Esophagus muscularis mucosa (tissue), 4 donors: ENCODE data around the gene SPRED2. TPM values are rescaled to one million over a fixed set of nuclear protein-coding genes. Genes with fewer than 3 reads are reported as not detected.

ENCODE experiments used
- DNase-seq: peaks from one replicate; pipeline ENCODE4 v3.0.0-alpha.2; 2017; ENCODE audit errors: extremely low spot score
- H3K27ac ChIP-seq, 4 donors: fragments of 200-600 bp; sonication (generic); replicated peaks in 1 of 4; 1 replicate in 3 of 4; 2 replicates in 1 of 4; pipeline ENCODE4 v1.5.1; 2016 to 2019; ENCODE audit warnings: mild to moderate bottlenecking in 1 of 4
- H3K27me3 ChIP-seq, 4 donors: fragments of 200-600 bp; sonication (generic); one replicate each; pipeline versions ENCODE4 v1.5.1 to v1.6.0; 2016 to 2019
- H3K36me3 ChIP-seq, 4 donors: fragments of 200-600 bp; sonication (generic); one replicate each; pipeline ENCODE4 v1.5.1; 2016 to 2019
- H3K4me1 ChIP-seq, 4 donors: fragments of 200-600 bp; sonication (generic); one replicate each; pipeline ENCODE4 v1.5.1; 2016 to 2019
- H3K4me3 ChIP-seq, 4 donors: fragments of 200-600 bp; sonication (generic); 1 replicate in 2 of 4; 2 replicates in 2 of 4; pipeline ENCODE4 v1.5.1; 2016 to 2019; ENCODE audit warnings: mild to moderate bottlenecking in 4 of 4, moderate library complexity in 1 of 4
- H3K9me3 ChIP-seq, 4 donors: fragments of 200-600 bp; sonication (generic); 1 replicate in 3 of 4; 2 replicates in 1 of 4; pipeline ENCODE4 v1.5.1; 2016 to 2019
- EP300 ChIP-seq: sonication (generic); formaldehyde crosslinking; IDR thresholded peaks from one replicate; pipeline ENCODE4 v1.6.1; 2017; ENCODE audit warnings: antibody characterized with exemption
- POLR2A ChIP-seq: fragments of 450-650 bp; IDR thresholded peaks from one replicate; pipeline ENCODE4 v1.6.1; 2017; ENCODE audit warnings: antibody characterized with exemption, moderate library complexity, mild to moderate bottlenecking, low read depth
- POLR2AphosphoS5 ChIP-seq, 2 donors: sonication (generic); formaldehyde crosslinking; IDR thresholded peaks; one replicate each; pipeline ENCODE4 v1.6.1; 2017; ENCODE audit warnings: antibody characterized with exemption in 2 of 2
- WGBS: methylation state at CpG from one replicate; pipeline ENCODE4 v1.1.5; 2018; 5-methylcytosine and 5-hydroxymethylcytosine counted together
- intact Hi-C: fragments of 100-400 bp; cut with DNase I; formaldehyde crosslinking; loops from one replicate; pipeline ENCODE4 v1.15.1; 2023
- total RNA-seq, 4 donors: library from RNA; depleted of rRNA; stranded (reverse); fragments of >200 nt; gene quantifications; one replicate each; pipeline versions ENCODE4 v1.1.0 to v1.2.1, GENCODE V29; 2016
- TF ChIP-seq, protein P1 (sequence below), 3 experiments: fragments of 200-600 bp in 2 of 3; fragments of 450-650 bp in 1 of 3; sonication (generic) in 2 of 3; IDR thresholded peaks; one replicate each; pipeline ENCODE4 v1.5.1; 2017 to 2019; ENCODE audit warnings: antibody characterized with exemption in 3 of 3, mild to moderate bottlenecking in 2 of 3, moderate library complexity in 1 of 3

Gene SPRED2
- total RNA-seq, 4 donors from 2014 or later: 17.4 to 25.6 (median 18.7) TPM

DNA sequence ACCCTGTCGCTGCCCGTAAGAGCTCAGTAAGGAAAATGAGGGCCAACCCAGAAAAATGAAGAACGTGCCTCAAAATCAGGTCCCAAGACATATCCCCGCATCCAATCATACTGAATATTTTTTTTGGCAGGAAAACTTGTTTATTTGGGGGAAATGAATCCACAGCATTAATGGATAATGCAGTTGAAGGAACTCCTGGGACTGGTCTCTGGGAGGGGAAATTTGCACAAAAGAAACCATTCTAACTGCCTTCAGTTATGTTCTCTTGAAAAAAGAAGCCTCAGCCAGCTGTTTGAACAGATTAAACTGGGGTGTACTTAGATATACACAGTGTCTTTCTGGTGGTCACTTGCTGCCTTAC lies 61.3 kb downstream of the SPRED2 start:
- H3K27ac ChIP-seq: peak overlapping the region in 2 of 4 donors; percentile 0 to 24
- no peaks in the 10 kb centered on the region for H3K9me3 ChIP-seq
- TF ChIP-seq, protein P1, sequence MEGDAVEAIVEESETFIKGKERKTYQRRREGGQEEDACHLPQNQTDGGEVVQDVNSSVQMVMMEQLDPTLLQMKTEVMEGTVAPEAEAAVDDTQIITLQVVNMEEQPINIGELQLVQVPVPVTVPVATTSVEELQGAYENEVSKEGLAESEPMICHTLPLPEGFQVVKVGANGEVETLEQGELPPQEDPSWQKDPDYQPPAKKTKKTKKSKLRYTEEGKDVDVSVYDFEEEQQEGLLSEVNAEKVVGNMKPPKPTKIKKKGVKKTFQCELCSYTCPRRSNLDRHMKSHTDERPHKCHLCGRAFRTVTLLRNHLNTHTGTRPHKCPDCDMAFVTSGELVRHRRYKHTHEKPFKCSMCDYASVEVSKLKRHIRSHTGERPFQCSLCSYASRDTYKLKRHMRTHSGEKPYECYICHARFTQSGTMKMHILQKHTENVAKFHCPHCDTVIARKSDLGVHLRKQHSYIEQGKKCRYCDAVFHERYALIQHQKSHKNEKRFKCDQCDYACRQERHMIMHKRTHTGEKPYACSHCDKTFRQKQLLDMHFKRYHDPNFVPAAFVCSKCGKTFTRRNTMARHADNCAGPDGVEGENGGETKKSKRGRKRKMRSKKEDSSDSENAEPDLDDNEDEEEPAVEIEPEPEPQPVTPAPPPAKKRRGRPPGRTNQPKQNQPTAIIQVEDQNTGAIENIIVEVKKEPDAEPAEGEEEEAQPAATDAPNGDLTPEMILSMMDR (IDR thresholded peaks at IDR 0.05): no peak
- no peak for TF ChIP-seq EP300
- no peak for TF ChIP-seq POLR2A
- TF ChIP-seq POLR2AphosphoS5 (IDR thresholded peaks at IDR 0.05): no peak
- H3K27me3 ChIP-seq: no peaks in the 10 kb centered on the region
- DNase-seq: no peak
- no peak overlapping the region for H3K4me3 ChIP-seq
- peaks cover 20 to 55% (median 41%) of the 10 kb centered on the region in 4 donors for H3K4me1 ChIP-seq
- WGBS: 73% methylated on average over 4 of the region's 4 CpGs
- H3K36me3 ChIP-seq: no peaks in the 10 kb centered on the region
- intact Hi-C loops: no loop called here

DNA sequence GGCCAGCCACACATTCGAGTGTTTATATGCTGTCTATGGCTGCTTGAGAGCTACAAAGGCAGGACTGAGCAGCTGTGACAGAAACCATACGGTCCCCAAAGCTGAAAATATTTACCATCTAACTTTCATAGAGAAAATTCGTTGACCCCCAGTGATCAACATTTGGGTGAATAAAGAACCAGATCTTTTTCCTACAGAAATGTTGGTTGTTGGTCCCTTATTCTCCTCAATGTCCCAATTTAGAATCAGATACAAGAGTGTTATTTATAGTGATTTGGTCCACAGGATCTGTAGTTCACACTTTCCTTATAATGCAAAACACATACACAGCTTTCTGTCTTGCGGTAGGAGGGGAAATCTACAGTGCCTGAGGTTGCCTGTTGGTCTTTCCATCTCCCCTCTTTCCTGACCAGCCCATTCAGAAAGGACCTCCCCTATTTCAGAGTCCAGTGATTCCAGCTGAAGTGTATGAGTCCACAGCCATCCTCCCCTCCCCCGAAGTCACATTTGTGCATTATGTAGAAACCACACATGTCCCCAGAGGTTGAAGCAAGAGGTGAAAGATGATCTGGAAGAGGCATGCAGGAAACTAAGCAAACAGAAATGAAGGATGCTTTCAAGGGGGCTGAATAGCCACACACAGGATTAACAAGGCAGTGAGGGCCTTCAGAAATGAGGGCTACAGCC lies 61.9 kb downstream of the SPRED2 start:
- intact Hi-C loops: no loop called here
- Histone ChIP-seq H3K9me3 (no peaks in the 10 kb centered on the region), H3K36me3 (no peaks in the 10 kb centered on the region), H3K4me3 (no peak overlapping the region), H3K27ac (no peak overlapping the region), H3K4me1 (peaks cover 20 to 60% (median 43%) of the 10 kb centered on the region in 4 donors), H3K27me3 (no peaks in the 10 kb centered on the region)
- no peak for TF ChIP-seq POLR2A
- no peak for TF ChIP-seq EP300
- TF ChIP-seq, protein P1 (IDR thresholded peaks at IDR 0.05): no peak
- no peak for TF ChIP-seq POLR2AphosphoS5 (IDR thresholded peaks at IDR 0.05)
- WGBS: 79% methylated on average over 5 of the region's 5 CpGs
- DNase-seq: no peak

DNA sequence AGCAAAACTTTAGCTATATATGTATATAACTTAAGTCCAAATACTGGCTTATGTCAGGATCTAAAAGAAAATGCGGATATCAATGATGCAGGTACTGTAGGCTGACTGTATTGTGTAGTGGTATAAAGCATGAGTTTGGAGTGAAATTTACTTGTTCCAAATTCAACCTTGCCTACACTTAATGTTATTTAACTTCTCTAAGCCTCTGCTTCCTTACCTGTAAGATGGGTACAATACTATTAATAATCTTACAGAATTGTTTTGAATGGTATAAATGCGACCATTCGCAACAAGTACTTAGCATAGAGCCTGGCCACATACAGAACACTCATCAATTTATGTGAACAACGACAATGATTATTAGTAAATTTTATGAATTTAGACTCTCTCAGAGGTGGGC lies 62.4 kb downstream of the SPRED2 start:
- Histone ChIP-seq H3K4me3 (no peak overlapping the region), H3K4me1 (peaks cover 20 to 60% (median 43%) of the 10 kb centered on the region in 4 donors), H3K9me3 (no peaks in the 10 kb centered on the region), H3K36me3 (no peaks in the 10 kb centered on the region), H3K27ac (no peak overlapping the region), H3K27me3 (no peaks in the 10 kb centered on the region)
- TF ChIP-seq, protein P1 (IDR thresholded peaks at IDR 0.05): no peak
- TF ChIP-seq EP300: no peak
- TF ChIP-seq POLR2AphosphoS5 (IDR thresholded peaks at IDR 0.05): no peak
- no peak for TF ChIP-seq POLR2A
- intact Hi-C loops: no loop called here
- 85% methylated on average over 4 of the region's 4 CpGs for WGBS
- no peak for DNase-seq

DNA sequence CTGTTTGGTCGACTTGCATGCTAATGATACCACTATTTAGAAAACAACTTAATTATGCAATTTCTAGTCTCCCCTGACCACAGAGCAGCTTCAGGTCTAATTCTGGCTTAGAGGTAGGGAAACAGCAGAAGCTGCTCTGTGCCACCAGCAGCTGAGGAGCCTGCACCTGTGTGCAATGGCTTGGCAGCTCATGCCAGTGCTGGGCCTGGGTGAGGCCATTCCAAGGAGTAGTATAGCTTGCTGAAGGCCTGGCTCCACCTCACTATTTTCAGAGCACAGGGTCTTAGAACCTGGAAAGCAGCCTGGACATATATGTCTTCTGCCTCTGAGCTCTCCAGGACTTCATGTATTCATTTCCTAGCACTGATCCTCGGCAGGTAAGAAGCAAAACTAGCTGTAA lies 62.8 kb downstream of the SPRED2 start:
- H3K4me3 ChIP-seq: no peak overlapping the region
- DNase-seq: no peak
- intact Hi-C loops: no loop called here
- WGBS: 87% methylated on average over 2 of the region's 2 CpGs
- H3K36me3 ChIP-seq: no peaks in the 10 kb centered on the region
- TF ChIP-seq EP300 (no peak), POLR2AphosphoS5 (IDR thresholded peaks at IDR 0.05) (no peak)
- TF ChIP-seq, protein P1 (IDR thresholded peaks at IDR 0.05): no peak
- H3K27me3 ChIP-seq: no peaks in the 10 kb centered on the region
- H3K27ac ChIP-seq: no peak overlapping the region
- H3K4me1 ChIP-seq: peaks cover 17 to 55% (median 41%) of the 10 kb centered on the region in 4 donors
- H3K9me3 ChIP-seq: no peaks in the 10 kb centered on the region

DNA sequence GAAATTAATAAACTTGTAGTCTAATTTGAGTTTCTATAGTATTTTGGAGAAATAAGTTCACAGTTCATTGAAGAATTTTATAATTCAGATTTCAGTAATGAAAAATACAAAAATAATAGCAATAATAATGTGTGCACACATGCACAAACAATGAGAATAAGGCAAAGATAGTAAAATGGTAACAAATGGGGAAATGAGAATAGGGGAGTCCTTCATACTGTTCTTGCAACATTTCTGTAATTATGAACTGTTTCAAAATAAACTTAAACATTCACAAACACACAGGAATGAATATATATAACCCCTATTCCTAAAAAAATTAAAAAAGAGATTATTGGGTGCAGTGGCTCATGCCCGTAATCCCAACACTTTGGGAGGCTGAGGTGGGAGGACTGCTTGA lies 63.9 kb downstream of the SPRED2 start:
- no peak for DNase-seq
- H3K4me1 ChIP-seq: peaks cover 9 to 50% (median 43%) of the 10 kb centered on the region in 4 donors

More for the DNA sequence above, 63.9 kb downstream of the SPRED2 start:
- intact Hi-C loops: no loop called here
- Histone ChIP-seq H3K36me3 (no peaks in the 10 kb centered on the region), H3K4me3 (no peak overlapping the region), H3K27me3 (no peaks in the 10 kb centered on the region), H3K27ac (no peak overlapping the region), H3K9me3 (no peaks in the 10 kb centered on the region)
- 88% methylated on average over 1 of the region's 1 CpG for whole genome bisulfite sequencing
- TF ChIP-seq POLR2AphosphoS5 (IDR thresholded peaks at IDR 0.05) (no peak), POLR2A (no peak), EP300 (no peak)
- TF ChIP-seq, protein P1 (IDR thresholded peaks at IDR 0.05): no peak
